GM21528 (cell line): ENCODE measurements around the gene XXYLT1.

ENCODE experiments used
- ATAC-seq: cut with Tn5 transposase; IDR thresholded peaks from one replicate; pipeline ENCODE4 v1.9.1; 2021; ENCODE audit warnings: mild to moderate bottlenecking, moderate library complexity; ENCODE audit not compliant: unreplicated experiment, low FRiP score

XXYLT1 gene

DNA sequence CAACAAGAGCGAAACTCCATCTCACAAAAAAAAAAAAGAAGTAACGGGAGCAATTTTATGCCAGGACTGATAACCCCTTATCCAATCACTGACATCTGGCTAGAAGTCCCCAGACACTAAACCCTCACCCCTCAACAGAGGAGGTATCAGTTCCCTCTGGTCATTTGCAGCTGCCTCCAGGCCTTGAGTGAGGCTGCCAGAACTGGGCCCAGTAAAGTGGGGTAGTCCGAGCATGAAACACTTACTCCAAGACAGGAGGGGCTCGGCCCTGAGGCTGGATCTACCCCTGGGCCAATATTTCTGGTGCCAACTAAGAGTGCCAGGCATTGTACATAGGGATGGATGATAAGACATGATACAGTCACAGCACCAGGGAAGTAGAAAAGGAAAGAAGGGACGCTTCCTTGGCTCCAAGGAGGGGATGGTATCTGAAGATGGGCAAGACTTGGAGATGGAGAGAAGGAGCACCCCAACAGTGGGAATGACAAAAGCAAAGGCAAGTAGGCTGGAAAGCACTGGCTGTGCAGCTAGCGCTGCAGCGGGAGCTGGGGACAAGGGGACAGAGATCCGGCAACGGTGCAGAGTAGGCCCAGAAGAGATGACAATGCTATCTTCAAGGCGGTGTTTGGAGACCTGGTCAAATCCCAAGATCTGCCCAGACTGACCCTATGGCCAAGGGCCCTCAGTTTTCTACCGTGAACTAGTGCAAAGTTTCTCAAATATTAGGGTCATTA lies 2.2 kb downstream of the XXYLT1 start:
- no peak for ATAC-seq

- no peak for ATAC-seq
These were observed 3.9 kb downstream of the XXYLT1 start for GRCh38 chr3:195267096-195267495.

- ATAC-seq: no peak
These were observed 4.5 kb downstream of the XXYLT1 start for GRCh38 chr3:195266428-195266827.

GRCh38 chr3:195265363-195265976 lies 5.5 kb downstream of the XXYLT1 start:
- ATAC-seq: no peak

GRCh38 chr3:195263925-195264600 lies 6.9 kb downstream of the XXYLT1 start:
- ATAC-seq: no peak

- ATAC-seq: no peak
These were observed 7.6 kb downstream of the XXYLT1 start for GRCh38 chr3:195263193-195263924.

DNA sequence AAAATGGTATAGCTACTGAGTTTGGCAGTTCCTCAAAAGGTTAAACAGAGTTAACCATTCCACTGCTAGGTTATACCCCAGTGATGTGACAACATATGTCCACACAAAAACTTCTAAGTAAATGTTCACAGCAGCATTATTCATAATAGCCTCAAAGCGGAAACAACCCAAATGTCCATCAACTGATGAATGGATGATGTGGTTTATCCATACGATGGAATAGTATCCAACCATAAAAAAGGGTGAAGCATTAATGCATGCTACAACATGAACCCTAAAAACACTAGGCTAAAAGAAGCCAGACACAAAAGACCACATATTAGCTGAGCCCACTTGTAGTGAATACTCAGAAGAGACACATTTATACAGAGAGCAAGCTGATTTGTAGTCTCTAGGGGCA lies 9.0 kb downstream of the XXYLT1 start:
- ATAC-seq: no peak

DNA sequence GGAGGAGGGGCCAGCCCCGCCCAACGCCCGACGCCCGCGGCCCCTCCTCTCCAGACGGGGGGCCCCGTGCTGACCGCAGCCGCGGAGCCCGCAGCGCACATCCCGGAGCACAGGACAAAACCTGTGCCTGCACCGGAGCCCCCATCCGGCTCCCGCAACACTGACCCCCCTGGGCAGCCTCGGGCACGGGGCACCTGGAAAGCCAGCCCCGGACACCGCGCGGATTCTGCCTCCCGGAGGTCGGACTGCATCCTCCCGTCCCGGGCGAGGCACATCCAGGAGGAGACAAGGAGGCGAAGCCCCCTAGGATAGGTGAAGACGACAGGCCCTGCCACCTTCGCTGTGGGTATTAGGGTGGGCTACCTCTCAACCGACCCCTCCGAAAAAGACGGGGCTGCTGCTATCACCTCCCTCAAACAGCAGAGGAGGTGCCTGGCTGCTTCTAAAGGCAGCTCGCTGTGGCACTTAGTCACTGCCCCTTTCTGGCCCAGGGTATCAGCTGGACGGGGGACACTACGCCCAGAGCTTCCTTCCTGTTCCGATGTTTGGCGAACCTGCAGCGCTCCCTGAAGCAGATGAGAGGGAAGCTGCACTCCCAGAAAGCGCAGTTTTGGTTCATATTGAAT lies 10.6 kb downstream of the XXYLT1 start:
- ATAC-seq: peak; percentile 35

- ATAC-seq: peak; percentile 70
These were observed 11.3 kb downstream of the XXYLT1 start for GRCh38 chr3:195259475-195260279.

DNA sequence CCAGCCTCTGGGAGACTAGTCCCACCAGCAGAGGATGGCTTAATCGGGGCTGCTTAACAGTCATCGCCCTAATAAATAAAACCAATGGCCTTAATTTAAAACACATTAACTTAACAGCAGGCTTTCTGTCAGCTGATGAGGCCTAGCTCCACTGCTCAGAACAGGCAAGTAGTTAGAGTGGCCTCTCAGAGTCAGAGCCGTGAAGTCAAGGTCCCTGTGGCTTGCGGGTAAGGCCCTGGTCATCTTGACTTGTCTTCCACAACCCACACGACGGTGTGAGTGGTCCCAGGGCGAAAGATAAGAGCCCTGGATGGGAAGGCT lies 11.8 kb downstream of the XXYLT1 start:
- ATAC-seq: peak; percentile 2

DNA sequence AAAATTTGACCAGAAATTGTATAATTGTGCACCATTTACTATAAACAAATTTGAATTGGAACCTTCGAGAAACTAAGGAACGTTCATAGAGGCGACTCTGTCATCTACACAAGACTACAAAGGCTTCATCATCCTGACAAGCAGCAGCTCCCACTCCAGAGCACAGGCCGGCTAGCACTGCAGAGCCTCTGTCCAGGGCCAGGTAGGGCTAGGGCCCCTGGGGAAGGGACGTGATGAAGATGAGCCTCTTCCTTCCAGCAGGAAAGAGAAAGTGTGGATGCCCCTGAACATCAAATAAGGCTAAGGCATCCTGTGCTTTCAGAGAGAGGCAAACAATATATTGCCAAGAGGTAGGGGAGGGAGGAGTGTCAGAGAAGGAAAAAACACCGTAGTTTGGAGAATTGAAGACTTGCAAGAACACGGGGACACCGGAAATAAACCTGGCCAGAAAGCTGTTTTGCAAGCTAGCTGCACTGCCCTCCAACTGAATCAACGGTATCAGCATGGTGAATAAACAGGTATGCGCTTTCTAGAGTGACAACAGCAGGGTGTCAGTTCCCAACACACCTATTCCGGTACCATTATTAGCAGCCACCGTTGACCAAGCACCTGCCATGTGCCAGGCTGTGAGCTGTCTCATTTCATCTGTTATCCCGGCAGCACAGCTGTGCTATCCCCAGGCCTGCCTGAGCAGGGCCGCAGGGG lies 12.4 kb downstream of the XXYLT1 start:
- no peak for ATAC-seq

- ATAC-seq: no peak
These were observed 13.2 kb downstream of the XXYLT1 start for GRCh38 chr3:195257454-195258448.

- no peak for ATAC-seq
These were observed 14.1 kb downstream of the XXYLT1 start for GRCh38 chr3:195256639-195257453.

GRCh38 chr3:195255571-195256501 lies 15.1 kb downstream of the XXYLT1 start:
- ATAC-seq: no peak

DNA sequence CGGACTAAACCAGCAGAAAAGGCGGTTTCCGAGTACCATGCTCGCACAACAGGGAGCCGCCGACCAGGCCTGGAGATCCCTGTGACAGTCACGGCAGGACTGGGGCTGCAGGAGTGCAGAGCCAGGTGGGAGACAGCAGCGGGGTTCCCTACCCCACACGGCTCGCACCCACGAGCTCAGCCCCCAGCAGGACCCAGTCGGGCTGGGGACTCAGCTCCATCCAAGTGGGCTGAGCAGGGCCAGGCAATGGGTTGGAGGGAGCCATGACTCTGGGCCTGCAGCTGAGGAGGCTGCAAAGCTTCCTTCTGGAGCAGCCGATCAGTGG lies 15.8 kb downstream of the XXYLT1 start:
- ATAC-seq: no peak

GRCh38 chr3:195254454-195255175 lies 16.3 kb downstream of the XXYLT1 start:
- no peak for ATAC-seq
